GM23338 (cell line): Measurements from ENCODE around the gene CDC42EP2. TPM values are rescaled to one million over a fixed set of nuclear protein-coding genes. Genes with fewer than 3 reads are reported as not detected.

ENCODE experiments used
- ATAC-seq: fragments of 200-7000 bp; cut with Tn5 transposase; 3 replicates; pipeline ENCODE4 v1.9.1; 2020
- DNase-seq: peaks from one replicate; pipeline ENCODE4 v3.0.0-alpha.2; 2015; ENCODE audit warnings: low spot score
- H2AFZ ChIP-seq: fragments of 200-600 bp; sonication (generic); 2 replicates; pipeline ENCODE4 v1.8.0; 2016; ENCODE audit warnings: antibody characterized with exemption, mild to moderate bottlenecking, moderate library complexity
- H3F3A ChIP-seq: fragments of 200-600 bp; sonication (generic); replicated peaks from 2 replicates; pipeline ENCODE4 v1.8.0; 2017; ENCODE audit warnings: antibody characterized with exemption, mixed run types, low read depth
- H3K27ac ChIP-seq: fragments of 200-600 bp; sonication (generic); 2 replicates; pipeline ENCODE4 v1.6.1; 2016; ENCODE audit warnings: low read depth
- H3K27me3 ChIP-seq: fragments of 200-600 bp; sonication (generic); 2 replicates; pipeline ENCODE4 v1.8.0; 2016; ENCODE audit warnings: mild to moderate bottlenecking, mixed run types, moderate library complexity; ENCODE audit not compliant: insufficient read depth
- H3K36me3 ChIP-seq: fragments of 200-600 bp; sonication (generic); 2 replicates; pipeline ENCODE4 v1.8.0; 2016; ENCODE audit warnings: mild to moderate bottlenecking; ENCODE audit not compliant: insufficient read depth
- H3K4me1 ChIP-seq: fragments of 200-600 bp; sonication (generic); 2 replicates; pipeline ENCODE4 v1.8.0; 2016; ENCODE audit warnings: mild to moderate bottlenecking, moderate library complexity; ENCODE audit not compliant: insufficient read depth
- H3K4me2 ChIP-seq: fragments of 200-600 bp; sonication (generic); 2 replicates; pipeline ENCODE4 v1.7.1; 2017; ENCODE audit warnings: mixed run types
- H3K4me3 ChIP-seq: fragments of 200-600 bp; sonication (generic); 2 replicates; pipeline ENCODE4 v1.6.1; 2016; ENCODE audit warnings: mixed run types
- H3K79me2 ChIP-seq: fragments of 200-600 bp; sonication (generic); replicated peaks from 2 replicates; pipeline ENCODE4 v1.8.0; 2017; ENCODE audit warnings: mild to moderate bottlenecking; ENCODE audit not compliant: insufficient read depth
- H3K9me2 ChIP-seq: fragments of 200-600 bp; sonication (generic); 2 replicates; pipeline ENCODE4 v1.8.0; 2017; ENCODE audit not compliant: insufficient read depth
- H4K20me1 ChIP-seq: fragments of 200-600 bp; sonication (generic); replicated peaks from 2 replicates; pipeline ENCODE4 v1.8.0; 2017; ENCODE audit warnings: mild to moderate bottlenecking; ENCODE audit not compliant: insufficient read depth
- H3K27ac Mint-ChIP-seq: 2 replicates; pipeline ENCODE4 v1.8.0; 2020; ENCODE audit warnings: inconsistent platforms, mild to moderate bottlenecking, moderate library complexity, mixed read lengths
- H3K27me3 Mint-ChIP-seq: 3 replicates; pipeline ENCODE4 v1.8.0; 2022; ENCODE audit warnings: low read depth, mild to moderate bottlenecking, moderate library complexity, mixed read lengths, inconsistent platforms; ENCODE audit not compliant: insufficient read depth, poor library complexity
- H3K36me3 Mint-ChIP-seq: 3 replicates; pipeline ENCODE4 v1.8.0; 2021; ENCODE audit warnings: low read depth, mild to moderate bottlenecking, inconsistent platforms, moderate library complexity, mixed read lengths
- H3K4me1 Mint-ChIP-seq: 3 replicates; pipeline ENCODE4 v1.8.0; 2020; ENCODE audit warnings: mild to moderate bottlenecking, inconsistent platforms, mixed read lengths
- H3K4me3 Mint-ChIP-seq: 3 replicates; pipeline ENCODE4 v1.8.0; 2021; ENCODE audit warnings: moderate library complexity, mild to moderate bottlenecking, inconsistent platforms, mixed read lengths
- H3K9me3 Mint-ChIP-seq: 3 replicates; pipeline ENCODE4 v1.8.0; 2020; ENCODE audit warnings: moderate library complexity, mild to moderate bottlenecking, inconsistent platforms, mixed read lengths
- CREB1 ChIP-seq: fragments of 250-450 bp; sonication (Bioruptor Pico); IDR thresholded peaks from 2 replicates; pipeline ENCODE4 v1.5.0; 2020; ENCODE audit warnings: low read depth, mild to moderate bottlenecking, moderate library complexity
- EZH2 ChIP-seq: fragments of 200-600 bp; sonication (generic); IDR thresholded peaks from one replicate; pipeline ENCODE4 v1.8.0; 2017; ENCODE audit warnings: antibody characterized with exemption, mild to moderate bottlenecking, low read depth; ENCODE audit not compliant: unreplicated experiment
- JUNB ChIP-seq: IDR thresholded peaks from one replicate; pipeline ENCODE4 v1.6.1; 2016; ENCODE audit warnings: antibody characterized with exemption; ENCODE audit not compliant: unreplicated experiment
- STAT1 ChIP-seq: IDR thresholded peaks from one replicate; pipeline ENCODE4 v1.6.1; 2016; ENCODE audit warnings: antibody characterized with exemption; ENCODE audit not compliant: unreplicated experiment
- ZNF114 ChIP-seq: fragments of 250-450 bp; sonication (Bioruptor Pico); IDR thresholded peaks from 2 replicates; pipeline ENCODE4 v1.5.0; 2020; ENCODE audit warnings: mild to moderate bottlenecking, moderate library complexity
- ZNF331 ChIP-seq: fragments of 250-450 bp; sonication (Bioruptor Pico); IDR thresholded peaks from 2 replicates; pipeline ENCODE4 v1.5.0; 2020; ENCODE audit warnings: low read depth, mild to moderate bottlenecking, moderate library complexity
- ZNF462 ChIP-seq: fragments of 250-450 bp; sonication (Bioruptor Pico); IDR thresholded peaks from 2 replicates; pipeline ENCODE4 v1.5.0; 2020; ENCODE audit warnings: mild to moderate bottlenecking, moderate library complexity
- polyA plus RNA-seq: library from polyadenylated mRNA; unstranded; fragments of >200 nt; fragmentation: Nextera tagmentation; extraction: Ambion mirVana; gene quantifications from 2 replicates; pipeline ENCODE4 v1.2.1, GENCODE V29; 2016
- total RNA-seq: library from RNA; depleted of rRNA; stranded (reverse); fragments of >200 nt; shearing (Covaris generic); gene quantifications from 2 replicates; pipeline ENCODE4 v1.2.3, GENCODE V29; 2014
- TF ChIP-seq, protein P1 (sequence below), 2 experiments: fragments of 200-600 bp in 1 of 2; sonication (generic) in 1 of 2; conservative IDR thresholded peaks; 2 replicates each; pipeline versions ENCODE4 v1.5.1 to v1.6.1; 2016 to 2017; ENCODE audit warnings: antibody characterized with exemption in 2 of 2, low read depth in 2 of 2, mild to moderate bottlenecking in 2 of 2, moderate library complexity in 1 of 2

The CDC42EP2 gene
- total and polyA plus RNA-seq, 2 experiments from 2014 or later: 18.2 to 19.0 TPM

- TF ChIP-seq, protein P1, sequence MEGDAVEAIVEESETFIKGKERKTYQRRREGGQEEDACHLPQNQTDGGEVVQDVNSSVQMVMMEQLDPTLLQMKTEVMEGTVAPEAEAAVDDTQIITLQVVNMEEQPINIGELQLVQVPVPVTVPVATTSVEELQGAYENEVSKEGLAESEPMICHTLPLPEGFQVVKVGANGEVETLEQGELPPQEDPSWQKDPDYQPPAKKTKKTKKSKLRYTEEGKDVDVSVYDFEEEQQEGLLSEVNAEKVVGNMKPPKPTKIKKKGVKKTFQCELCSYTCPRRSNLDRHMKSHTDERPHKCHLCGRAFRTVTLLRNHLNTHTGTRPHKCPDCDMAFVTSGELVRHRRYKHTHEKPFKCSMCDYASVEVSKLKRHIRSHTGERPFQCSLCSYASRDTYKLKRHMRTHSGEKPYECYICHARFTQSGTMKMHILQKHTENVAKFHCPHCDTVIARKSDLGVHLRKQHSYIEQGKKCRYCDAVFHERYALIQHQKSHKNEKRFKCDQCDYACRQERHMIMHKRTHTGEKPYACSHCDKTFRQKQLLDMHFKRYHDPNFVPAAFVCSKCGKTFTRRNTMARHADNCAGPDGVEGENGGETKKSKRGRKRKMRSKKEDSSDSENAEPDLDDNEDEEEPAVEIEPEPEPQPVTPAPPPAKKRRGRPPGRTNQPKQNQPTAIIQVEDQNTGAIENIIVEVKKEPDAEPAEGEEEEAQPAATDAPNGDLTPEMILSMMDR (conservative IDR thresholded peaks at IDR 0.05; ENCODE audit: low read depth in 2 of 2): no peak
- TF ChIP-seq JUNB (no peak), CREB1 (CRISPR knock-in tag) (no peak), STAT1 (no peak), EZH2 (no peak)
Observed at GRCh38 chr11:65287601-65288000, 27.1 kb upstream of the CDC42EP2 start (continued).

- H3K36me3 ChIP-seq: peaks cover 41% of the 10 kb centered on the region
- no peak overlapping the region for H3K4me3 ChIP-seq
- Mint-ChIP-seq H3K27ac (no peak overlapping the region), H3K4me1 (peaks cover 9% of the 10 kb centered on the region; the same call in 2 of the 3 replicates), H3K4me3 (no peak overlapping the region), H3K36me3 (peaks cover 84% of the 10 kb centered on the region), H3K9me3 (no peaks in the 10 kb centered on the region), H3K27me3 (no peaks in the 10 kb centered on the region)
- DNase-seq: no peak
- no peak overlapping the region for H3K4me2 ChIP-seq
- no peaks in the 10 kb centered on the region for H3K27me3 ChIP-seq
- no peak for ATAC-seq
- peaks cover 30% of the 10 kb centered on the region; the same call in 1 of the 2 replicates for H3F3A ChIP-seq
- H2AFZ ChIP-seq: no peak overlapping the region
- peaks cover 7% of the 10 kb centered on the region; the same call in 1 of the 2 replicates for H4K20me1 ChIP-seq
- TF ChIP-seq EZH2 (no peak), CREB1 (CRISPR knock-in tag) (no peak)
- no peak overlapping the region for H3K27ac ChIP-seq
- H3K9me2 ChIP-seq: no peaks in the 10 kb centered on the region
- no peaks in the 10 kb centered on the region for H3K4me1 ChIP-seq
- no peaks in the 10 kb centered on the region for H3K79me2 ChIP-seq
Observed at GRCh38 chr11:65288706-65289536, 25.7 kb upstream of the CDC42EP2 start.

GRCh38 chr11:65290448-65291165, 24.1 kb upstream of the CDC42EP2 start:
- Histone ChIP-seq H3K27me3 (no peaks in the 10 kb centered on the region), H3K4me2 (no peak overlapping the region), H3K4me3 (no peak overlapping the region), H3K36me3 (peaks cover 36% of the 10 kb centered on the region), H4K20me1 (peaks cover 7% of the 10 kb centered on the region; the same call in 1 of the 2 replicates), H2AFZ (no peak overlapping the region), H3K27ac (peak overlapping the region; percentile 59; the same call in 1 of the 2 replicates), H3K4me1 (no peaks in the 10 kb centered on the region), H3K79me2 (no peaks in the 10 kb centered on the region), H3K9me2 (no peaks in the 10 kb centered on the region), H3F3A (peaks cover 30% of the 10 kb centered on the region; the same call in 1 of the 2 replicates)
- ATAC-seq (no peak), DNase-seq (no peak)
- no peaks in the 10 kb centered on the region for H3K9me3 Mint-ChIP-seq
- H3K4me3 Mint-ChIP-seq: no peak overlapping the region
- H3K36me3 Mint-ChIP-seq: peaks cover 89% of the 10 kb centered on the region
- H3K4me1 Mint-ChIP-seq: peaks cover 9% of the 10 kb centered on the region; the same call in 2 of the 3 replicates
- no peaks in the 10 kb centered on the region for H3K27me3 Mint-ChIP-seq
- no peak overlapping the region for H3K27ac Mint-ChIP-seq
- no peak for TF ChIP-seq ZNF114 (CRISPR knock-in tag)
- no peak for TF ChIP-seq CREB1 (CRISPR knock-in tag)
- no peak for TF ChIP-seq ZNF462 (CRISPR knock-in tag)
- TF ChIP-seq EZH2: no peak
- TF ChIP-seq STAT1: no peak
- TF ChIP-seq ZNF331 (CRISPR knock-in tag): no peak
- TF ChIP-seq JUNB: no peak
